Stimulated activated CD4-positive, alpha-beta T cell treated with anti-CD3 and anti-CD28 coated beads, Interleukin-1b, Interleukin-23, amount 100 ng/mL, for 4 hours (primary cell): ENCODE results near the gene ASPN.

ENCODE experiments used
- DNase-seq, 2 donors: peaks; one replicate each; pipeline ENCODE4 v3.0.0-alpha.2; 2020; ENCODE audit warnings: low read depth in 2 of 2

ASPN gene

DNA sequence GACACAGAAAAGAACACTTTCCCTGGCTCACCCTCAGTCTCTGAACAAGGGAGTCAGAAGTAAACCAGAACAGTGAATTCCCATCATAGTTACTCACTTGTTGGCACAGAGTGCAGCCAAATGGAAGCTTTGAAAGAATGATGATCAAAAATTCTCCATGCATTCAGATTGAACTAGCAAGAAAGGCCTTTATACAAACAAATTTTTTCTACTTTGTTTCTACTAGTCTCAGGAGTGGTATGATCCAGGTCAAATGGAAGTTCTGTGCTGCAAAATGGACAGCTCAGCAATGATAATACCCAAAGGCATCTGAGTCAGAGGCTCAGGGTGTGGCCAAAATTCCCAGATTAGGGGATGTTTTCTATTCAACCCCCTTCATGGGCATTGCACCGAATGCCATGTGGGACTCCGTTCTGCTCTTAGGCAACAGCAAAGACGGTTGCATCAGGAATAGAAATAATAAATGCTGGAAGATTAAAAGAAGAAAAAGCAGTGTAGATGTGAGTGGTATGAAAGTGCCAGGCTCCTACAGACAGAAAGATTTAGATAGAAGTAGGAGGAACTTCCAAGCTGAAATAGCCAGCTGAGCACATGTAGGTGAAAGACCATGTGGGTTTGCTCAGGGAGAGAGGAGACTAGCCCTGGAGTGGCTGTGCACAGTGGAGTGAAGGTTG, 24.0 kb upstream of the ASPN start:
- no peak for DNase-seq

GRCh38 chr9:92504881-92505280, 22.6 kb upstream of the ASPN start:
- DNase-seq = no peak

GRCh38 chr9:92503156-92503555, 20.9 kb upstream of the ASPN start:
- DNase-seq = no peak

DNA sequence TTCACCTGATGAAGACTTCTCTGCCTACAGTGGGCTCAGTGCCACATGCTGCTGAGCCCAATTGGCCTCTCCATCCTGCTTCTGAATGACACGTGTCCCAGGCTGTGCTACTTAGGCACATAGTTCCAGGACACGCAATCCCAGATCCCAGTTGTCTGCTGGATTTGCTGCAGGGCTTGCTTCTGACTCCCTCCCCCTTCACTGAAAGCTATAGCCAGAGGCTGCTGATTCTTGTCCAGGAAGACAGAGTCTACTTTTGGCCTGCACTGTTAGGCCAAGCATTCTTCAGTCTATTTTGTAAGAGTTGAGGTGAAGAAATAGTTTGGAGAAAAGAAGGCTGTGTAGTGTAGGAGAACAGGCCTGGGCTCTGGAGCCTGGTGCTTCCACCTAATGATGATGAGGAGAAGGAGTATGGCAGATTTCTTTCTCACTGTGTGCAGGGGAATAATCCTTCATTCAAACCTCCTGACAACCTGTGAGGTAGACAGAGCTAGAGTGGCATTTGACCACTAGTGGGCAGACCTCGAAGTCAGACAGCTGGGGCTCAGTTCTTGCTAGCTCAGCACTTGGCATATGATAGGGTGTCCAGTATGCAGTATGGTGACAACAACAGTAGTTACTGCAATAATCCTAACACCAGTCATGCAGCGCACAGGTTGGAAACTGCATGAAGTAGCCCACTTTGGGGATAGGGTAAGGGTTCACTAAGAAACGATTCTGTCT, 19.5 kb upstream of the ASPN start:
- DNase-seq = no peak

DNA sequence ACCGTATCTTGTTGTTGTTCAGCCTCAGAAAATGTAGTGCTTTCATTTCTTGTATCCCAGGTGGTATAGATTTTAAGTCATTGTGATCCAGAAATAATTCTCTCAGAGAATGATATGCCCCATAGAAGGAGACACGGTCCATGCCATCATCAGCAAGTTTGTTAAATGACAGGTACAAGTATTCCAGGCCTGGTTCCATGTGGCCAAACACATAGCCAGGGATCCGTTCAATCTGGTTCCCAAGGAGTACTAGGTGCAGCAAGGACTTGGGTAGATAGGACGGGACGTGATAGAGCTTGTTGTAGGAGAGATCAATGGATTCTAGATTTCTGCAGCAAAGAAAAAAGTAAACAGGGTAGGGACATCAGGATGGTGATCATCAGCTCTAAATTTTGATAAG, 18.4 kb upstream of the ASPN start:
- DNase-seq = no peak

DNA sequence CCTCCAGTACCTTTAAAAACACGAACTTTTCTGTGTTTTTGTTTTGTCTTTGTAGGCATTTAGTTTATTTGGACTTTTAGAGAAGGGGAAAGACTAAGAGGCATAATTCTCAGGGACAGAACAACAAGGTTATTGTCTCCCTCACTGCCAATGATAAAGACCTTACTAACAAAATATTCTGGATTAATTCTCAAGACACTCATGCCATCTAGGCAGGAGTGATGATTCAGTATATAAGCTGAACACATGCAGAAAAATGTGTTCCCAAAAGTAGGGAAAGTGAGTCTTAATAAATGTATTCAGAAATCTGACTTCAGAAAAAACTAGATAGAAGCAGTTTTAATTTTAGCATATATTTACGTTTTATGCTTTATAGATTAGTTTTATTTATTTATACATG, 17.4 kb upstream of the ASPN start:
- DNase-seq = no peak

DNA sequence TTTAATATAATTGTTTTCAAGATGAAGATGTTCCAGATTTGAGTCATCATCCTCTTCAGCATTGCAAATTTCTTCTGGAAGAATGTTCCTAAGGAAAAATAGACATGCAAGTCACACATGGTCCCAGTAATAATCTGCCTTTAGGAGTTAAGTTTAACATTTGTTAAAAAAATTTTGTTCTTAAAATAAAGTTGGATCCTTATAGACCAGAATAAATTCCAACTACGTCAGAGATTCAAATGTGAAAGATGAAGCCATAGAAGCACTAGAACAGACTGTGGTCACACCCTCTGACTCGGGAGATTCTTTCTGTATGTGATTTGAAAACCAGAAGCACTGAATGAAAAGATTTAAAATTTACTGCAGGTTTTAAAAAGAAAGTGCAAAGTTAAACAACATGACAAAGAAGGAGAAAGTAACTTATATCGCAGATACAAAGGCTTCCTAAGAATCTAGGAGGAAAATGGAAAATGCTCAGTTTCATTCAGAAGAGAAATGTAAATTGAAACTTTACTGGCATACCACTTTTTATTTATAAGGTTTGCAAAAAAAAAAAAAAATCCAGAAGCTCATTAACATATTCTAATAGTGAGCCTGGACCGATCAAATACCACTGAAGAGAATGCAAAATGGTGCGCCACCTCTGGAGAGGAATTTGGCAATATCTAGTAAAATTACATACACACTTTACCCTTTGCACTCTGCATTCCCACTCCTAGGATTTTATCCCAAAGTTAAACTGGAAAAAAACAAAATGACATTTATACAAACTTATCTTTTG, 14.3 kb upstream of the ASPN start:
- DNase-seq = no peak

DNA sequence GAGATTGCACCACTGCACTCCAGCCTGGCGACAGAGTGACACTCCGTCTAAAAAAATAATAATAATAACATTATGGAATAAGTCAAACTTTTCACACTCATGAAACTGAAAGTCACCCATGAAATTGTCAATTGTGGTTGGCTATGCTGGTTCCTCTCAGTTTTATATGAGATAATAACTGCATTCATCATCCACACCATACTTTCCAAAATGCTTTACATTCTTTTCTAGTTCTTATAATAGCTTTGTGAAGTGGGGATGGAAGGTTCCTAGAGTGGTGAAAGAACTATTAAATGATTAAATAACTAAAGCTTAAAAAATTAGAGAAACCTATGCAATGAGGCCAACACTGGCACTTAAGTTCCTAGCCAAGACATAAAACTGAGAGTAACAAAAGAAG, 12.6 kb upstream of the ASPN start:
- no peak for DNase-seq

- no peak for DNase-seq
Observed at GRCh38 chr9:92493749-92494387, 11.6 kb upstream of the ASPN start.

GRCh38 chr9:92492781-92493401, 10.6 kb upstream of the ASPN start:
- DNase-seq = no peak

- no peak for DNase-seq
Observed at GRCh38 chr9:92488681-92489550, 6.6 kb upstream of the ASPN start.

- DNase-seq = no peak
Observed at GRCh38 chr9:92486371-92486770, 4.1 kb upstream of the ASPN start.

GRCh38 chr9:92484563-92484962, 2.3 kb upstream of the ASPN start:
- DNase-seq = no peak

DNA sequence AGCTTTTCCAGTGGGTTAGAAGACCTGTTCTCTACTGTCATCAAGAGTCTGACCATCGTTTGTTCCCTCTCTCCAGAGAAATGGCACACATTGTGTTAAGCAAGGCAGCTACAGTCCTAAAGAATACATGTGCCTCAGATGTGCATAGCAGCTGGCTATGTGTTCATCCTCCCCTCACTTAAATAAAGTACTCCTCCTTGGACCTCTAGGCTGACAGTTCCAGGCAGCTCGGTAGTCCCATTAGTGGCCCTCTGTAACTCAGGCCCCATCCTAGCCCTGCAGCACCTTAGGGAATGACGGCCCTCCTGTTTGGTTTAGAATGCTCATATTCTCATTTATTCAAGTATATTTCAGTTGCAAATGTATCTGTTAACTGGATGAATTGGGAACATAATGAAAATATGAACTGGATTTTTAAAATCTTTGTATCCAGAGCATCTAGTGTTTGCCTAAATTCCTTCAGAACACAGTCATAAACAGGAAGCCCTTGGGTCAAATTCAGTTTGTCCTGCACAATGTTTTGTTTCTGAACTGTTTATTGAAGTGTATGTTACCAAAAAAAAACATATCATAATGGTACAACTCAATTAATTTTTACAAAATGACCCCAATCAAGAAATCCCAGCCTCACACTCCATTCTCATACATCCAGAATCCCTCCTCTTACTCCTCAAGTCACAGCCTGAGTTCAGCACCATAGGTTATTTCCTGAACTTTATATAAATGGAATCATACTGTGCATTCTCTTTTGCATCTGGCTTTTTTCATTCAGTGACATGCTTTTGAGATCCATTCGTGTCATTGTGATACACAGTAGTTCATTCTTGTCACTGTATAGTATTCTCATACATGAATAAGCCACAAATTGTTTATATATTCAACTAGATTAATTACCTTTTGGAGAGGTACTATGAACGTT, 1.6 kb upstream of the ASPN start:
- DNase-seq = no peak

- no peak for DNase-seq
Observed at GRCh38 chr9:92482805-92483204, 499 bp upstream of the ASPN start.

DNA sequence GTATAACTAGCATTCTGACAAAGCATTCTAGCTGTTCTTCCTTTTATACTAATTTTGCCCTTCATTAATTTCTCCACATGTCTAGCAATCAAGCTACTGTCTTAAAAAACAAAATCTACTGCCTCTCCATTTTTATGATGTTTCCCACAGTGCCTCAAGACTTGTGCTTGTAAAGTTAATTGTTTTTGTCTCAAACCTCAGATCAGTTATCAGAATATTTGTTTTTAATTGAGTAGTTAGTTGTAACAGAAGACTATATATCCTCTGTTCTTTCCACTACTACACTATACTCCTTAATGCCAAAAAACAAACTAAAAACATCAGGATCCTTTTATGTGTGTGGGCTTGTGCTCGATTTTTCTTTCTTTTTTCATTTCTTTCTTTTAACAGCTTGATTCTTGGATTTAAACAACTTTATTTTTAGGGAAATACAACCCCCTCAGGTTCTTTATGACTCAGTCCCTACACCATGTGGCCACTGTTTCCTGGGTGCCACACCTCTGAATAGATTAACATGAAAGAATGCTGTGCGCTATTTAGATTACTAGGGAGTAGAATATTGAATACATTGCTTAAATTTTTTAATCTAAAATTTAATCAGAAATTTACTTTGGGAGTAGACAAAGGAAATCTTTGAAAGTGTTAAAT, 1.2 kb downstream of the ASPN start:
- DNase-seq = no peak

- no peak for DNase-seq
Observed at GRCh38 chr9:92480291-92480771, 2.0 kb downstream of the ASPN start.

DNA sequence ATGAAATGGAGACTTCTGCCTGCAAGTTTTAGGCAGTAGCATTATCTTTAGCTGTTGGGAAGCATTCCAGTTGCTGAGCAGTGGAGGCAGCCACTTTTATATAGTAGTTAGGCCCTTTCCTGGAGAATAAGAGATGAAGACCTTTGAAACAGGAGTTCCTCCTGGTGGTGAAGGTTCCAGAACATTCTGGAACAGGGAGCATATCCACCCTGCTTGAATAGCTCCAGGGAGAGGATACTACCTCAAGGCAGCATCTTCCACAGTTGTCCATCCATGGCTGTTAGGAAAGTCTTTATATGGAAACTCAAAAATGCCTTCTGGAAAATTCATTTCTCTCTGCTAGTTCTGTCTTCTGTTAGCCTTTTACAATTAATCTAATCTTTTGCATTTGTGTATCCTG, 3.0 kb downstream of the ASPN start:
- no peak for DNase-seq

DNA sequence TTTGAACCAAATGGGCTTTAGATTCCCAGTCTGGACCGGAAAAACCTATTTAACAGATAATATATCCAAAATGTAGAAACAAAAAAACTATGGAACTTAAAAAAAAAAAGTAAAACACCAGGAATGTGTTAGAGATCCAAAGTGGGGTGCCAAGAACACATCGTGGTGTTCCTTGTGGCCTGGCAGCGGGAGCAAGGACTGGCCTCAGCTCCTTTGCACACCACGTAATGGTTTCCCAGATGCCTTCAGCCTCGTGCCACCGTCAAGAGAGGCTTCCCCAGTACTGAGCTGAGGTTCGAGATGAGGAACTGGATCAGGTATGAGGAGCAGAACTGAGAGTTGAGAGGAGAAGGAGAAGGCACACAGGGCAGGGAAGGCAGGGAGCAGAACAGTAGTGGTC, 3.5 kb downstream of the ASPN start:
- no peak for DNase-seq
